GM12878 (cell line): ENCODE results near the gene RGS6.

Experiments used
- CEBPB ChIP-seq, 2 experiments: fragments of 150-350 bp in 1 of 2; IDR thresholded peaks; 2 replicates each; pipeline ENCODE4 v1.6.1; 2012 to 2014; ENCODE audit warnings: low read depth in 2 of 2, low read length in 2 of 2, borderline replicate concordance in 1 of 2, inconsistent platforms in 1 of 2
- FOXM1 ChIP-seq: IDR thresholded peaks from 2 replicates; pipeline ENCODE4 v1.6.1; 2012; ENCODE audit warnings: low read depth, mild to moderate bottlenecking, inconsistent platforms, low read length, moderate library complexity
- JUND ChIP-seq: IDR thresholded peaks from 2 replicates; pipeline ENCODE4 v1.6.1; 2012; ENCODE audit warnings: low read depth, mild to moderate bottlenecking, low read length, improper control_type of control experiment, moderate library complexity
- POLR2A ChIP-seq: IDR thresholded peaks from 2 replicates; pipeline ENCODE4 v1.6.1; 2011; ENCODE audit warnings: low read depth, mild to moderate bottlenecking, low read length
- TF ChIP-seq, protein P1 (sequence below), 3 experiments: IDR thresholded peaks in 2 of 3; conservative IDR thresholded peaks in 1 of 3; 2 replicates each; pipeline ENCODE4 v1.5.1; 2011; ENCODE audit warnings: low read depth in 3 of 3, low read length in 3 of 3, mild to moderate bottlenecking in 3 of 3, control low read depth in 2 of 3, moderate library complexity in 2 of 3, inconsistent platforms in 1 of 3, mixed read lengths in 1 of 3; ENCODE audit not compliant: control insufficient read depth in 2 of 3, insufficient read depth in 1 of 3; ENCODE audit errors: extremely low read depth in 1 of 3
- TF ChIP-seq, protein P2 (sequence below): IDR thresholded peaks from 2 replicates; pipeline ENCODE4 v1.6.1; 2011; ENCODE audit warnings: low read depth, mild to moderate bottlenecking, low read length, moderate library complexity, borderline replicate concordance; ENCODE audit errors: extremely low read depth

DNA sequence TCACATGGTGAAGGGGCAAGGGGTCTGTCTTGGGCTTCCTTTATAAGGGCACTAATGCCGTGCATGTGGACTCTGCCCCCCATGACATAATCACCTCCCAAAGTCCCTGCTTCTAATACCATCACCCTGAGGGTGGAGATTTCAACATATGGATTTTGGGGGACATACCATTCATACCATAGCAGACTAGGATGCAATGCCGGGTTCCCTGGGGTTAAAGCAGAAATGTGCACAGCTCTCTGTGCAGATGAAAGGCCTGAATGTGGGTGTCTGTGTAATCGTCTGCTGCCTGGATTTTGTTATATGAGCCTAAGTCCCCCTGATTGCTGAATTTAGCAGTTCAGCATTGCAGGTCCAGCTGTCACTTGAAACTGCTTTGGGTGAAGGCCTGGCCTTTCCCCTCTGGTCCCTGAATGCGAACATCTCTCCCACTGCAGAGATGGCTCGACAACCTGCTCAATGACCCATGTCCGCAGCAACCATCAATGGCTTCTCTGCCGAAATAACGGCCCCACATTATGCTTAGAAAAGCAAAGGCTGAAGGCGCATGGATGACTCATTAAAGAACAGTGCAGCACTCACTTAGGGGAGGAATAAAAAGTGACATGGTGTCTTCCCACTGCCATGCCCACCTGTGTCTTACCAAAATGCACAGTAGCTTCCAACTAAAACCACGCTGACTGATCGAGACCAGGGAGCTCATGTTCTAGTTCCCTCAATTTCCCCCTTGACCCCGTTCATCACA is 675.3 kb downstream of the RGS6 start:
- TF ChIP-seq, protein P1, sequence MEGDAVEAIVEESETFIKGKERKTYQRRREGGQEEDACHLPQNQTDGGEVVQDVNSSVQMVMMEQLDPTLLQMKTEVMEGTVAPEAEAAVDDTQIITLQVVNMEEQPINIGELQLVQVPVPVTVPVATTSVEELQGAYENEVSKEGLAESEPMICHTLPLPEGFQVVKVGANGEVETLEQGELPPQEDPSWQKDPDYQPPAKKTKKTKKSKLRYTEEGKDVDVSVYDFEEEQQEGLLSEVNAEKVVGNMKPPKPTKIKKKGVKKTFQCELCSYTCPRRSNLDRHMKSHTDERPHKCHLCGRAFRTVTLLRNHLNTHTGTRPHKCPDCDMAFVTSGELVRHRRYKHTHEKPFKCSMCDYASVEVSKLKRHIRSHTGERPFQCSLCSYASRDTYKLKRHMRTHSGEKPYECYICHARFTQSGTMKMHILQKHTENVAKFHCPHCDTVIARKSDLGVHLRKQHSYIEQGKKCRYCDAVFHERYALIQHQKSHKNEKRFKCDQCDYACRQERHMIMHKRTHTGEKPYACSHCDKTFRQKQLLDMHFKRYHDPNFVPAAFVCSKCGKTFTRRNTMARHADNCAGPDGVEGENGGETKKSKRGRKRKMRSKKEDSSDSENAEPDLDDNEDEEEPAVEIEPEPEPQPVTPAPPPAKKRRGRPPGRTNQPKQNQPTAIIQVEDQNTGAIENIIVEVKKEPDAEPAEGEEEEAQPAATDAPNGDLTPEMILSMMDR (IDR thresholded peaks at IDR 0.05 in 2 of 3, conservative IDR thresholded peaks at IDR 0.05 in 1 of 3; ENCODE audit: control insufficient read depth in 2 of 3, extremely low read depth in 1 of 3, insufficient read depth in 1 of 3, low read depth in 3 of 3, low read length in 3 of 3): no peak
- TF ChIP-seq CEBPB (IDR thresholded peaks at IDR 0.05; ENCODE audit: borderline replicate concordance in 1 of 2, low read depth in 2 of 2, low read length in 2 of 2) (no peak), FOXM1 (no peak), JUND (no peak), POLR2A (no peak)
- TF ChIP-seq, protein P2, sequence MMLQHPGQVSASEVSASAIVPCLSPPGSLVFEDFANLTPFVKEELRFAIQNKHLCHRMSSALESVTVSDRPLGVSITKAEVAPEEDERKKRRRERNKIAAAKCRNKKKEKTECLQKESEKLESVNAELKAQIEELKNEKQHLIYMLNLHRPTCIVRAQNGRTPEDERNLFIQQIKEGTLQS: no peak
